ENCODE measurements around the gene IDH3G. TPM values are rescaled to one million over a fixed set of nuclear protein-coding genes. Genes with fewer than 3 reads are reported as not detected.

The IDH3G gene
- total RNA-seq, 1 experiment from 2014 or later = 43.2 TPM

GRCh38 chrX:153779891-153780677 is 14.1 kb downstream of the IDH3G start:
- Histone ChIP-seq H3T11ph (ENCODE audit: low read length) (no peak overlapping the region), H3K14ac (ENCODE audit: insufficient read depth, low read length) (no peak overlapping the region), H3K79me1 (ENCODE audit: insufficient read depth, low read depth, low read length, poor library complexity, severe bottlenecking) (no peaks in the 10 kb centered on the region), H4K20me1 (ENCODE audit: control insufficient read depth, insufficient read depth, insufficient read length) (no peaks in the 10 kb centered on the region), H3K23me2 (ENCODE audit: insufficient read length, low read depth, low read length, poor library complexity, severe bottlenecking) (no peaks in the 10 kb centered on the region), H2AFZ (ENCODE audit: low read length) (no peak overlapping the region), H3K9me3 (ENCODE audit: control insufficient read depth, low read depth, low read length) (peaks cover 8% of the 10 kb centered on the region), H3K27ac (ENCODE audit: insufficient read length, low read depth, low read length) (no peak overlapping the region), H3K4ac (ENCODE audit: low read depth, low read length) (no peak overlapping the region), H3K23ac (ENCODE audit: insufficient read length, low read depth, low read length) (no peak overlapping the region), H2BK120ac (ENCODE audit: low read depth, low read length, poor library complexity, severe bottlenecking) (no peak overlapping the region), H4K5ac (ENCODE audit: insufficient read length, low read depth, low read length) (no peak overlapping the region), H2BK12ac (ENCODE audit: insufficient read length, low read depth, low read length) (no peak overlapping the region), H3K27me3 (ENCODE audit: insufficient read depth, low read length) (no peaks in the 10 kb centered on the region), H3K79me2 (ENCODE audit: insufficient read depth, low read length) (no peaks in the 10 kb centered on the region), H2BK15ac (ENCODE audit: low read depth, low read length) (no peak overlapping the region), H4K91ac (ENCODE audit: insufficient read length, low read depth, low read length) (no peak overlapping the region), H3K4me1 (ENCODE audit: insufficient read depth, low read length) (no peaks in the 10 kb centered on the region), H3K9ac (ENCODE audit: extremely low read depth, insufficient read length, low read length) (no peak overlapping the region), H2BK20ac (ENCODE audit: low read depth, low read length, poor library complexity, severe bottlenecking) (no peak overlapping the region), H3K56ac (ENCODE audit: insufficient read length, low read depth, low read length) (no peak overlapping the region), H3K4me2 (ENCODE audit: insufficient read depth, insufficient read length, low read length) (no peak overlapping the region), H2AK5ac (ENCODE audit: insufficient read length, low read length) (no peak overlapping the region), H2BK5ac (ENCODE audit: insufficient read length, low read length) (no peak overlapping the region), H4K8ac (replicated peaks; ENCODE audit: insufficient read length, low read depth, low read length) (no peak overlapping the region), H3K18ac (ENCODE audit: insufficient read length, low read depth, low read length) (no peak overlapping the region)
- no peak for TF ChIP-seq CTCF (conservative IDR thresholded peaks at IDR 0.05)
- WGBS (ENCODE audit: extremely low coverage, insufficient read length, low lambda C conversion rate) = no CpG with 5 or more reads among the region's 18 CpGs
- H3K4me1 Mint-ChIP-seq = peaks cover 4 to 8% of the 10 kb centered on the region in 2 experiments
- peak overlapping the region in 2 of 3 experiments; percentile 44 to 48; a peak in 2 of 7 replicates for H3K27ac Mint-ChIP-seq
- DNase-seq = no peak
- peaks cover 2% of the 10 kb centered on the region; the same call in 1 of the 2 replicates for H3K27me3 Mint-ChIP-seq (ENCODE audit: low read depth)
- peak overlapping the region in 1 of 2 experiments; percentile 43; a peak in 1 of 5 replicates for H3K4me3 Mint-ChIP-seq
- peaks cover 0 to 12% (median 3%) of the 10 kb centered on the region in 3 experiments; a peak in 5 of 7 replicates for H3K36me3 Mint-ChIP-seq (ENCODE audit: insufficient read depth in 1 of 3, low read depth in 3 of 3)
- H3K9me3 Mint-ChIP-seq = peaks cover 31 to 59% of the 10 kb centered on the region in 2 experiments

Measured in H9 (cell line).